Smooth muscle cell (in vitro differentiated cells): ENCODE data around the gene FOXL3. TPM values are rescaled to one million over a fixed set of nuclear protein-coding genes. Genes with fewer than 3 reads are reported as not detected.
"Not testable (repeated sequence)": the region's sequence is repeated elsewhere in the genome, so short reads cannot be mapped to it uniquely, and the experiment has no call there.

Experiments used
- DNase-seq: peaks from one replicate; lab custom pipeline; 2025; ENCODE audit not compliant: unreplicated experiment; lab: John Stamatoyannopoulos, UW
- H2AFZ ChIP-seq: fragments of 200-600 bp; sonication (generic); 2 replicates; pipeline ENCODE4 v1.6.0; 2016; ENCODE audit warnings: antibody characterized with exemption, low read depth, mild to moderate bottlenecking
- H3F3A ChIP-seq: fragments of 200-600 bp; sonication (generic); 2 replicates; pipeline ENCODE4 v1.6.0; 2017; ENCODE audit warnings: antibody characterized with exemption, low read depth
- H3K27ac ChIP-seq: fragments of 200-600 bp; sonication (generic); 2 replicates; pipeline ENCODE4 v1.5.1; 2016; ENCODE audit warnings: low read depth, mild to moderate bottlenecking
- H3K27me3 ChIP-seq: fragments of 200-600 bp; sonication (generic); 2 replicates; pipeline ENCODE4 v1.6.1; 2016; ENCODE audit warnings: low read depth, mild to moderate bottlenecking
- H3K36me3 ChIP-seq: fragments of 200-600 bp; sonication (generic); 2 replicates; pipeline ENCODE4 v1.5.1; 2016; ENCODE audit warnings: low read depth
- H3K4me1 ChIP-seq: fragments of 200-600 bp; sonication (generic); 2 replicates; pipeline ENCODE4 v1.5.1; 2016; ENCODE audit warnings: low read depth
- H3K4me2 ChIP-seq: fragments of 200-600 bp; sonication (generic); 2 replicates; pipeline ENCODE4 v1.6.0; 2016; ENCODE audit warnings: mild to moderate bottlenecking
- H3K4me3 ChIP-seq: fragments of 200-600 bp; sonication (generic); 2 replicates; pipeline ENCODE4 v1.5.1; 2016; ENCODE audit warnings: mild to moderate bottlenecking
- H3K79me2 ChIP-seq: fragments of 200-600 bp; sonication (generic); 2 replicates; pipeline ENCODE4 v1.6.0; 2016; ENCODE audit warnings: low read depth, mild to moderate bottlenecking
- H3K9ac ChIP-seq: fragments of 200-600 bp; sonication (generic); 2 replicates; pipeline ENCODE4 v1.6.0; 2016; ENCODE audit warnings: low read depth
- H3K9me3 ChIP-seq: fragments of 200-600 bp; sonication (generic); replicated peaks from 2 replicates; pipeline ENCODE4 v1.5.1; 2016; ENCODE audit warnings: low read depth
- H4K20me1 ChIP-seq: fragments of 200-600 bp; sonication (generic); 2 replicates; pipeline ENCODE4 v1.6.0; 2016; ENCODE audit warnings: low read depth
- WGBS: methylation state at CpG from one replicate; pipeline ENCODE4 v1.1.7; 2016; ENCODE audit warnings: low lambda C conversion rate; 5-methylcytosine and 5-hydroxymethylcytosine counted together
- polyA plus RNA-seq: library from polyadenylated mRNA; unstranded; fragments of >200 nt; fragmentation: Nextera tagmentation; extraction: Ambion mirVana; gene quantifications from 2 replicates; pipeline ENCODE4 v1.2.1, GENCODE V29; 2016
- total RNA-seq: library from RNA; depleted of rRNA; stranded (reverse); fragments of >200 nt; gene quantifications from 2 replicates; pipeline ENCODE4 v1.2.3, GENCODE V29; 2014
- TF ChIP-seq, protein P1 (sequence below): fragments of 200-600 bp; sonication (generic); IDR thresholded peaks from 2 replicates; pipeline ENCODE4 v1.5.1; 2017; ENCODE audit warnings: borderline replicate concordance, mild to moderate bottlenecking, antibody characterized with exemption; ENCODE audit not compliant: insufficient read depth, poor library complexity, severe bottlenecking

The FOXL3 gene
- total and polyA plus RNA-seq, 2 experiments from 2014 or later: not detected

- Histone ChIP-seq H3K9ac (no peak overlapping the region), H3K4me2 (no peak overlapping the region), H3F3A (no peaks in the 10 kb centered on the region), H2AFZ (no peak overlapping the region), H3K27ac (no peak overlapping the region), H3K9me3 (no peaks in the 10 kb centered on the region), H3K79me2 (no peaks in the 10 kb centered on the region), H3K4me3 (no peak overlapping the region), H3K27me3 (no peaks in the 10 kb centered on the region), H4K20me1 (no peaks in the 10 kb centered on the region), H3K4me1 (no peaks in the 10 kb centered on the region), H3K36me3 (no peaks in the 10 kb centered on the region)
- TF ChIP-seq, protein P1, sequence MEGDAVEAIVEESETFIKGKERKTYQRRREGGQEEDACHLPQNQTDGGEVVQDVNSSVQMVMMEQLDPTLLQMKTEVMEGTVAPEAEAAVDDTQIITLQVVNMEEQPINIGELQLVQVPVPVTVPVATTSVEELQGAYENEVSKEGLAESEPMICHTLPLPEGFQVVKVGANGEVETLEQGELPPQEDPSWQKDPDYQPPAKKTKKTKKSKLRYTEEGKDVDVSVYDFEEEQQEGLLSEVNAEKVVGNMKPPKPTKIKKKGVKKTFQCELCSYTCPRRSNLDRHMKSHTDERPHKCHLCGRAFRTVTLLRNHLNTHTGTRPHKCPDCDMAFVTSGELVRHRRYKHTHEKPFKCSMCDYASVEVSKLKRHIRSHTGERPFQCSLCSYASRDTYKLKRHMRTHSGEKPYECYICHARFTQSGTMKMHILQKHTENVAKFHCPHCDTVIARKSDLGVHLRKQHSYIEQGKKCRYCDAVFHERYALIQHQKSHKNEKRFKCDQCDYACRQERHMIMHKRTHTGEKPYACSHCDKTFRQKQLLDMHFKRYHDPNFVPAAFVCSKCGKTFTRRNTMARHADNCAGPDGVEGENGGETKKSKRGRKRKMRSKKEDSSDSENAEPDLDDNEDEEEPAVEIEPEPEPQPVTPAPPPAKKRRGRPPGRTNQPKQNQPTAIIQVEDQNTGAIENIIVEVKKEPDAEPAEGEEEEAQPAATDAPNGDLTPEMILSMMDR: no peak
- DNase-seq: no peak
- 92% methylated on average over 14 of the region's 20 CpGs for WGBS
These were observed 6.5 kb downstream of the FOXL3 start for GRCh38 chr7:296373-296945.

GRCh38 chr7:297141-297540 lies 7.2 kb downstream of the FOXL3 start:
- not testable (repeated sequence) for H3K79me2 ChIP-seq, H3K9ac ChIP-seq, H4K20me1 ChIP-seq, H3K27ac ChIP-seq, H2AFZ ChIP-seq, H3K27me3 ChIP-seq, H3K4me2 ChIP-seq, H3K4me3 ChIP-seq, DNase-seq, H3K36me3 ChIP-seq, H3F3A ChIP-seq, H3K9me3 ChIP-seq, H3K4me1 ChIP-seq
- 79% methylated on average over 4 of the region's 24 CpGs for WGBS

- Histone ChIP-seq H3K4me2 (no peak overlapping the region), H2AFZ (no peak overlapping the region), H3K27me3 (no peaks in the 10 kb centered on the region), H3K4me1 (no peaks in the 10 kb centered on the region), H3K36me3 (no peaks in the 10 kb centered on the region), H3K4me3 (no peak overlapping the region), H3F3A (no peaks in the 10 kb centered on the region), H3K9me3 (no peaks in the 10 kb centered on the region), H3K27ac (no peak overlapping the region), H3K79me2 (no peaks in the 10 kb centered on the region), H4K20me1 (no peaks in the 10 kb centered on the region), H3K9ac (no peak overlapping the region)
- TF ChIP-seq, protein P1: no peak
- no peak for DNase-seq
- WGBS: 94% methylated on average over 24 of the region's 24 CpGs
These were observed 7.8 kb downstream of the FOXL3 start for GRCh38 chr7:297611-298374.

DNA sequence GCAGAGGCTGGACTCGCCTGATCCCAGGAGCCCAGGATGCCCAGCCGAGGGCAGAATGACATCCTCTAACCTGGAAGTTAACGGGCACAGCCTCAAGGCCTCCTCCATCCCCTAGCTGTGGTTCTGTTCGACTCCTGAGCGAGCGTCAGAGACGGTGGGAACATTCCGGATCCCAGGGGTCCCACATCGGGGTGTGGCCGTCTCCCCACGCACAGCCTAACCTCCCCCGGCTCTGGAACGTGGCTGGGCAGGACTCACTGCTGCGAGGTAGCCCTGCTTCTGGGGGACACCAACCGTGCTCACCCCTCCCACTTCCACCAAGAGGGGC lies 8.4 kb downstream of the FOXL3 start:
- Histone ChIP-seq H4K20me1 (no peaks in the 10 kb centered on the region), H3K9me3 (no peaks in the 10 kb centered on the region), H3K27ac (no peak overlapping the region), H3K27me3 (no peaks in the 10 kb centered on the region), H2AFZ (no peak overlapping the region), H3K9ac (no peak overlapping the region), H3K4me1 (no peaks in the 10 kb centered on the region), H3K36me3 (no peaks in the 10 kb centered on the region), H3F3A (no peaks in the 10 kb centered on the region), H3K4me2 (no peak overlapping the region), H3K4me3 (no peak overlapping the region), H3K79me2 (no peaks in the 10 kb centered on the region)
- 92% methylated on average over 15 of the region's 15 CpGs for WGBS
- TF ChIP-seq, protein P1: no peak
- DNase-seq: no peak
